SK-N-SH (cell line): ENCODE measurements around the gene TRMT112.

Source experiments
- EZH2phosphoT487 ChIP-seq: fragments of 200-600 bp; sonication (generic); IDR thresholded peaks from 2 replicates; pipeline ENCODE4 v1.6.1; 2017; ENCODE audit warnings: low read depth, mixed run types, mild to moderate bottlenecking, antibody characterized with exemption, moderate library complexity, borderline replicate concordance
- MEF2A ChIP-seq: IDR thresholded peaks from 2 replicates; pipeline ENCODE4 v1.4.0; 2012; ENCODE audit warnings: low read depth, borderline replicate concordance
- MXI1 ChIP-seq: IDR thresholded peaks from 2 replicates; pipeline ENCODE4 v1.6.1; 2012; ENCODE audit warnings: mild to moderate bottlenecking, low read depth, low read length, improper control_type of control experiment
- POLR2AphosphoS5 ChIP-seq: IDR thresholded peaks from 2 replicates; pipeline ENCODE4 v1.6.1; 2012; ENCODE audit warnings: low read depth, low read length
- TF ChIP-seq, protein P1 (sequence below): fragments of 200-600 bp; sonication (generic); IDR thresholded peaks from 2 replicates; pipeline ENCODE4 v1.6.1; 2017; ENCODE audit warnings: antibody characterized with exemption, mild to moderate bottlenecking, moderate library complexity
- TF ChIP-seq, protein P2 (sequence below): IDR thresholded peaks from 2 replicates; pipeline ENCODE4 v1.4.0; 2012; ENCODE audit warnings: low read depth, borderline replicate concordance
- TF ChIP-seq, protein P3 (sequence below): fragments of 150-350 bp; IDR thresholded peaks from 2 replicates; pipeline ENCODE4 v1.6.1; 2016; ENCODE audit warnings: mild to moderate bottlenecking, low read depth, low read length

DNA sequence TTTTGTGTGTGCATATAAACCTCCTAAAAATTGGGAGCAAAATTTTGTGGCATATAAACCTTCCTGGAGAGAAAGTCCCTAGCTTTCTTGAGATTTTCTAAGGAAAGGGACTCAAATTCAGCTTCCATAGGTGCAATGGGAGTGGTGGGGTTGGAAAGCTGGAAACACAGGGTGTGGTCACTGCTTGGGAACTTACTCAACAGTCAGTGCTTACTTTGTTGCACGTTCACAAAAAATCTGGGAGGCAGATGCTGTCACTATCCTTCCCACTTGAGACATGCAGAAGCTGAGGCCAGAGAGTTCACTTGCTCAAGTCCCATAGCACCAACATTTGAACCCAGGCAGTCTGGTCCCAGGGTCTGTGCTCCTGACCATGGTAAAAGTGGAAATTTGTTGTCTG, 21.1 kb downstream of the TRMT112 start:
- no peak for TF ChIP-seq POLR2AphosphoS5
- TF ChIP-seq, protein P1, sequence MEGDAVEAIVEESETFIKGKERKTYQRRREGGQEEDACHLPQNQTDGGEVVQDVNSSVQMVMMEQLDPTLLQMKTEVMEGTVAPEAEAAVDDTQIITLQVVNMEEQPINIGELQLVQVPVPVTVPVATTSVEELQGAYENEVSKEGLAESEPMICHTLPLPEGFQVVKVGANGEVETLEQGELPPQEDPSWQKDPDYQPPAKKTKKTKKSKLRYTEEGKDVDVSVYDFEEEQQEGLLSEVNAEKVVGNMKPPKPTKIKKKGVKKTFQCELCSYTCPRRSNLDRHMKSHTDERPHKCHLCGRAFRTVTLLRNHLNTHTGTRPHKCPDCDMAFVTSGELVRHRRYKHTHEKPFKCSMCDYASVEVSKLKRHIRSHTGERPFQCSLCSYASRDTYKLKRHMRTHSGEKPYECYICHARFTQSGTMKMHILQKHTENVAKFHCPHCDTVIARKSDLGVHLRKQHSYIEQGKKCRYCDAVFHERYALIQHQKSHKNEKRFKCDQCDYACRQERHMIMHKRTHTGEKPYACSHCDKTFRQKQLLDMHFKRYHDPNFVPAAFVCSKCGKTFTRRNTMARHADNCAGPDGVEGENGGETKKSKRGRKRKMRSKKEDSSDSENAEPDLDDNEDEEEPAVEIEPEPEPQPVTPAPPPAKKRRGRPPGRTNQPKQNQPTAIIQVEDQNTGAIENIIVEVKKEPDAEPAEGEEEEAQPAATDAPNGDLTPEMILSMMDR = no peak
- no peak for TF ChIP-seq MEF2A
- TF ChIP-seq EZH2phosphoT487 = no peak
- TF ChIP-seq, protein P2, sequence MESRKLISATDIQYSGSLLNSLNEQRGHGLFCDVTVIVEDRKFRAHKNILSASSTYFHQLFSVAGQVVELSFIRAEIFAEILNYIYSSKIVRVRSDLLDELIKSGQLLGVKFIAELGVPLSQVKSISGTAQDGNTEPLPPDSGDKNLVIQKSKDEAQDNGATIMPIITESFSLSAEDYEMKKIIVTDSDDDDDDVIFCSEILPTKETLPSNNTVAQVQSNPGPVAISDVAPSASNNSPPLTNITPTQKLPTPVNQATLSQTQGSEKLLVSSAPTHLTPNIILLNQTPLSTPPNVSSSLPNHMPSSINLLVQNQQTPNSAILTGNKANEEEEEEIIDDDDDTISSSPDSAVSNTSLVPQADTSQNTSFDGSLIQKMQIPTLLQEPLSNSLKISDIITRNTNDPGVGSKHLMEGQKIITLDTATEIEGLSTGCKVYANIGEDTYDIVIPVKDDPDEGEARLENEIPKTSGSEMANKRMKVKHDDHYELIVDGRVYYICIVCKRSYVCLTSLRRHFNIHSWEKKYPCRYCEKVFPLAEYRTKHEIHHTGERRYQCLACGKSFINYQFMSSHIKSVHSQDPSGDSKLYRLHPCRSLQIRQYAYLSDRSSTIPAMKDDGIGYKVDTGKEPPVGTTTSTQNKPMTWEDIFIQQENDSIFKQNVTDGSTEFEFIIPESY = no peak
- TF ChIP-seq MXI1 = no peak
- TF ChIP-seq, protein P3, sequence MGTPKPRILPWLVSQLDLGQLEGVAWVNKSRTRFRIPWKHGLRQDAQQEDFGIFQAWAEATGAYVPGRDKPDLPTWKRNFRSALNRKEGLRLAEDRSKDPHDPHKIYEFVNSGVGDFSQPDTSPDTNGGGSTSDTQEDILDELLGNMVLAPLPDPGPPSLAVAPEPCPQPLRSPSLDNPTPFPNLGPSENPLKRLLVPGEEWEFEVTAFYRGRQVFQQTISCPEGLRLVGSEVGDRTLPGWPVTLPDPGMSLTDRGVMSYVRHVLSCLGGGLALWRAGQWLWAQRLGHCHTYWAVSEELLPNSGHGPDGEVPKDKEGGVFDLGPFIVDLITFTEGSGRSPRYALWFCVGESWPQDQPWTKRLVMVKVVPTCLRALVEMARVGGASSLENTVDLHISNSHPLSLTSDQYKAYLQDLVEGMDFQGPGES = no peak
